ENCODE measurements around the gene GRHPR. TPM values are rescaled to one million over a fixed set of nuclear protein-coding genes. Genes with fewer than 3 reads are reported as not detected.

Gene GRHPR
- total RNA-seq, 1 experiment from 2014 or later = 80.7 TPM

DNA sequence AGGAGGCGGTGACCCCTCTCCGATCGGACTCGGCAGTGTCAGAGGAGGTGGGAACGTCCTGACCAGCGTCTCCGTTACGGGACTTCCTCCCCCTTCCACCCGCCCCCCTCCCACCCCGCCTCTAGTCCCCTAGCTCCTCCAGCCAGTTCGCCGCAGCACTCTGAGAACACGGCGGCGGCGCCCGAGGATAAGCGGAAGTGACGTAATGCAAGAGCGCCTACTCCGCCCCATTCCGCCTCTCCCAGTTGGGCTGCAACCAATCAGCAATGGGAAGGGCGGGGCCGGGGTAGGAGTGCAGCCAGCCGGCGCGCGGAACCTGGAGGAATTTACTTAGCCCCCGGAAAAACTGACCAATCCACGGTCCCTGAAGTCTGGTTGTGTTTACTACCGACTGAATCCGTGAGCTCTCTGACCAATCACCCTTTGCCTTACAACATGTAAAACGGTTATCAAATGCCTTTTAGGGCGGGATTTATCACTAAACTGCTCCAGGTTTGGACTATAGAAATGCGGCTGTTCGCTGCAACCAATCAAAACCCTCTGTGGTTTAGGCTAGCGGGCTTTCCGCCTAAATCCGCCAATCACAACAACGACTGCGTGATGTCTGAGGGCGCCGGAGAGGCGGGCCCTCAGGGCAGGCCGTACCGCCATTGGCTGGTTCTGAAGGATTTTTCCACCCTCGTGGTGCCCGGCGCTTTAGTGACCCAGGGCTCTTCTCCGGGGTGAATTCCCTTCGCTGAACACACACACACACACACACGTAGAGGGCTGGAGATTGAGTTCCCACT, 42.9 kb downstream of the GRHPR start, which contains the start of gene ZBTB5 (continued):
- TF ChIP-seq ELF4 (CRISPR knock-in tag; IDR thresholded peaks at IDR 0.05; ENCODE audit: low read depth) (no peak), KAT7 (CRISPR knock-in tag; IDR thresholded peaks at IDR 0.05; ENCODE audit: borderline replicate concordance) (no peak), PRRX2 (CRISPR knock-in tag; IDR thresholded peaks at IDR 0.05) (no peak), ZNF317 (CRISPR knock-in tag; IDR thresholded peaks at IDR 0.05; ENCODE audit: borderline replicate concordance, low read depth) (no peak), CBFB (CRISPR knock-in tag; IDR thresholded peaks at IDR 0.05; ENCODE audit: low read depth) (no peak), ZNF423 (CRISPR knock-in tag; IDR thresholded peaks at IDR 0.05) (no peak), CREM (CRISPR knock-in tag; IDR thresholded peaks at IDR 0.05) (peak; percentile 82; the same call in 1 of the 2 replicates), FOXK1 (CRISPR knock-in tag; IDR thresholded peaks at IDR 0.05) (peak; percentile 54; the same call in 1 of the 2 replicates), GRHL2 (CRISPR knock-in tag; IDR thresholded peaks at IDR 0.05; ENCODE audit: insufficient replicate concordance, severe bottlenecking) (no peak), ZNF416 (CRISPR knock-in tag; IDR thresholded peaks at IDR 0.05) (no peak), IRF2 (CRISPR knock-in tag; IDR thresholded peaks at IDR 0.05; ENCODE audit: borderline replicate concordance, low read depth) (no peak), NR1H2 (CRISPR knock-in tag; IDR thresholded peaks at IDR 0.05) (no peak), JUN (CRISPR knock-in tag; IDR thresholded peaks at IDR 0.05) (no peak), ZNF121 (CRISPR knock-in tag; IDR thresholded peaks at IDR 0.05) (no peak)
- TF ChIP-seq, protein P1, sequence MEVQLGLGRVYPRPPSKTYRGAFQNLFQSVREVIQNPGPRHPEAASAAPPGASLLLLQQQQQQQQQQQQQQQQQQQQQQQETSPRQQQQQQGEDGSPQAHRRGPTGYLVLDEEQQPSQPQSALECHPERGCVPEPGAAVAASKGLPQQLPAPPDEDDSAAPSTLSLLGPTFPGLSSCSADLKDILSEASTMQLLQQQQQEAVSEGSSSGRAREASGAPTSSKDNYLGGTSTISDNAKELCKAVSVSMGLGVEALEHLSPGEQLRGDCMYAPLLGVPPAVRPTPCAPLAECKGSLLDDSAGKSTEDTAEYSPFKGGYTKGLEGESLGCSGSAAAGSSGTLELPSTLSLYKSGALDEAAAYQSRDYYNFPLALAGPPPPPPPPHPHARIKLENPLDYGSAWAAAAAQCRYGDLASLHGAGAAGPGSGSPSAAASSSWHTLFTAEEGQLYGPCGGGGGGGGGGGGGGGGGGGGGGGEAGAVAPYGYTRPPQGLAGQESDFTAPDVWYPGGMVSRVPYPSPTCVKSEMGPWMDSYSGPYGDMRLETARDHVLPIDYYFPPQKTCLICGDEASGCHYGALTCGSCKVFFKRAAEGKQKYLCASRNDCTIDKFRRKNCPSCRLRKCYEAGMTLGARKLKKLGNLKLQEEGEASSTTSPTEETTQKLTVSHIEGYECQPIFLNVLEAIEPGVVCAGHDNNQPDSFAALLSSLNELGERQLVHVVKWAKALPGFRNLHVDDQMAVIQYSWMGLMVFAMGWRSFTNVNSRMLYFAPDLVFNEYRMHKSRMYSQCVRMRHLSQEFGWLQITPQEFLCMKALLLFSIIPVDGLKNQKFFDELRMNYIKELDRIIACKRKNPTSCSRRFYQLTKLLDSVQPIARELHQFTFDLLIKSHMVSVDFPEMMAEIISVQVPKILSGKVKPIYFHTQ (CRISPR knock-in tag; IDR thresholded peaks at IDR 0.05) = no peak
- TF ChIP-seq, protein P2, sequence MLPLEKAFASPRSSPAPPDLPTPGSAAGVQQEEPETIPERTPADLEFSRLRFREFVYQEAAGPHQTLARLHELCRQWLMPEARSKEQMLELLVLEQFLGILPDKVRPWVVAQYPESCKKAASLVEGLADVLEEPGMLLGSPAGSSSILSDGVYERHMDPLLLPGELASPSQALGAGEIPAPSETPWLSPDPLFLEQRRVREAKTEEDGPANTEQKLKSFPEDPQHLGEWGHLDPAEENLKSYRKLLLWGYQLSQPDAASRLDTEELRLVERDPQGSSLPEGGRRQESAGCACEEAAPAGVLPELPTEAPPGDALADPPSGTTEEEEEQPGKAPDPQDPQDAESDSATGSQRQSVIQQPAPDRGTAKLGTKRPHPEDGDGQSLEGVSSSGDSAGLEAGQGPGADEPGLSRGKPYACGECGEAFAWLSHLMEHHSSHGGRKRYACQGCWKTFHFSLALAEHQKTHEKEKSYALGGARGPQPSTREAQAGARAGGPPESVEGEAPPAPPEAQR (CRISPR knock-in tag; IDR thresholded peaks at IDR 0.05) = no peak
- TF ChIP-seq, protein P3, sequence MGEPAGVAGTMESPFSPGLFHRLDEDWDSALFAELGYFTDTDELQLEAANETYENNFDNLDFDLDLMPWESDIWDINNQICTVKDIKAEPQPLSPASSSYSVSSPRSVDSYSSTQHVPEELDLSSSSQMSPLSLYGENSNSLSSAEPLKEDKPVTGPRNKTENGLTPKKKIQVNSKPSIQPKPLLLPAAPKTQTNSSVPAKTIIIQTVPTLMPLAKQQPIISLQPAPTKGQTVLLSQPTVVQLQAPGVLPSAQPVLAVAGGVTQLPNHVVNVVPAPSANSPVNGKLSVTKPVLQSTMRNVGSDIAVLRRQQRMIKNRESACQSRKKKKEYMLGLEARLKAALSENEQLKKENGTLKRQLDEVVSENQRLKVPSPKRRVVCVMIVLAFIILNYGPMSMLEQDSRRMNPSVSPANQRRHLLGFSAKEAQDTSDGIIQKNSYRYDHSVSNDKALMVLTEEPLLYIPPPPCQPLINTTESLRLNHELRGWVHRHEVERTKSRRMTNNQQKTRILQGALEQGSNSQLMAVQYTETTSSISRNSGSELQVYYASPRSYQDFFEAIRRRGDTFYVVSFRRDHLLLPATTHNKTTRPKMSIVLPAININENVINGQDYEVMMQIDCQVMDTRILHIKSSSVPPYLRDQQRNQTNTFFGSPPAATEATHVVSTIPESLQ (CRISPR knock-in tag; IDR thresholded peaks at IDR 0.05) = no peak
- TF ChIP-seq, protein P4, sequence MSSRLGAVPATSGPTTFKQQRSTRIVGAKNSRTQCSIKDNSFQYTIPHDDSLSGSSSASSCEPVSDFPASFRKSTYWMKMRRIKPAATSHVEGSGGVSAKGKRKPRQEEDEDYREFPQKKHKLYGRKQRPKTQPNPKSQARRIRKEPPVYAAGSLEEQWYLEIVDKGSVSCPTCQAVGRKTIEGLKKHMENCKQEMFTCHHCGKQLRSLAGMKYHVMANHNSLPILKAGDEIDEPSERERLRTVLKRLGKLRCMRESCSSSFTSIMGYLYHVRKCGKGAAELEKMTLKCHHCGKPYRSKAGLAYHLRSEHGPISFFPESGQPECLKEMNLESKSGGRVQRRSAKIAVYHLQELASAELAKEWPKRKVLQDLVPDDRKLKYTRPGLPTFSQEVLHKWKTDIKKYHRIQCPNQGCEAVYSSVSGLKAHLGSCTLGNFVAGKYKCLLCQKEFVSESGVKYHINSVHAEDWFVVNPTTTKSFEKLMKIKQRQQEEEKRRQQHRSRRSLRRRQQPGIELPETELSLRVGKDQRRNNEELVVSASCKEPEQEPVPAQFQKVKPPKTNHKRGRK (CRISPR knock-in tag; IDR thresholded peaks at IDR 0.05; ENCODE audit: borderline replicate concordance) = no peak
- TF ChIP-seq, protein P5, sequence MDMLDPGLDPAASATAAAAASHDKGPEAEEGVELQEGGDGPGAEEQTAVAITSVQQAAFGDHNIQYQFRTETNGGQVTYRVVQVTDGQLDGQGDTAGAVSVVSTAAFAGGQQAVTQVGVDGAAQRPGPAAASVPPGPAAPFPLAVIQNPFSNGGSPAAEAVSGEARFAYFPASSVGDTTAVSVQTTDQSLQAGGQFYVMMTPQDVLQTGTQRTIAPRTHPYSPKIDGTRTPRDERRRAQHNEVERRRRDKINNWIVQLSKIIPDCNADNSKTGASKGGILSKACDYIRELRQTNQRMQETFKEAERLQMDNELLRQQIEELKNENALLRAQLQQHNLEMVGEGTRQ (CRISPR knock-in tag; IDR thresholded peaks at IDR 0.05) = no peak
- TF ChIP-seq, protein P6, sequence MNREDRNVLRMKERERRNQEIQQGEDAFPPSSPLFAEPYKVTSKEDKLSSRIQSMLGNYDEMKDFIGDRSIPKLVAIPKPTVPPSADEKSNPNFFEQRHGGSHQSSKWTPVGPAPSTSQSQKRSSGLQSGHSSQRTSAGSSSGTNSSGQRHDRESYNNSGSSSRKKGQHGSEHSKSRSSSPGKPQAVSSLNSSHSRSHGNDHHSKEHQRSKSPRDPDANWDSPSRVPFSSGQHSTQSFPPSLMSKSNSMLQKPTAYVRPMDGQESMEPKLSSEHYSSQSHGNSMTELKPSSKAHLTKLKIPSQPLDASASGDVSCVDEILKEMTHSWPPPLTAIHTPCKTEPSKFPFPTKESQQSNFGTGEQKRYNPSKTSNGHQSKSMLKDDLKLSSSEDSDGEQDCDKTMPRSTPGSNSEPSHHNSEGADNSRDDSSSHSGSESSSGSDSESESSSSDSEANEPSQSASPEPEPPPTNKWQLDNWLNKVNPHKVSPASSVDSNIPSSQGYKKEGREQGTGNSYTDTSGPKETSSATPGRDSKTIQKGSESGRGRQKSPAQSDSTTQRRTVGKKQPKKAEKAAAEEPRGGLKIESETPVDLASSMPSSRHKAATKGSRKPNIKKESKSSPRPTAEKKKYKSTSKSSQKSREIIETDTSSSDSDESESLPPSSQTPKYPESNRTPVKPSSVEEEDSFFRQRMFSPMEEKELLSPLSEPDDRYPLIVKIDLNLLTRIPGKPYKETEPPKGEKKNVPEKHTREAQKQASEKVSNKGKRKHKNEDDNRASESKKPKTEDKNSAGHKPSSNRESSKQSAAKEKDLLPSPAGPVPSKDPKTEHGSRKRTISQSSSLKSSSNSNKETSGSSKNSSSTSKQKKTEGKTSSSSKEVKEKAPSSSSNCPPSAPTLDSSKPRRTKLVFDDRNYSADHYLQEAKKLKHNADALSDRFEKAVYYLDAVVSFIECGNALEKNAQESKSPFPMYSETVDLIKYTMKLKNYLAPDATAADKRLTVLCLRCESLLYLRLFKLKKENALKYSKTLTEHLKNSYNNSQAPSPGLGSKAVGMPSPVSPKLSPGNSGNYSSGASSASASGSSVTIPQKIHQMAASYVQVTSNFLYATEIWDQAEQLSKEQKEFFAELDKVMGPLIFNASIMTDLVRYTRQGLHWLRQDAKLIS (CRISPR knock-in tag; IDR thresholded peaks at IDR 0.05; ENCODE audit: borderline replicate concordance) = no peak
- TF ChIP-seq, protein P7, sequence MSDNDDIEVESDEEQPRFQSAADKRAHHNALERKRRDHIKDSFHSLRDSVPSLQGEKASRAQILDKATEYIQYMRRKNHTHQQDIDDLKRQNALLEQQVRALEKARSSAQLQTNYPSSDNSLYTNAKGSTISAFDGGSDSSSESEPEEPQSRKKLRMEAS (CRISPR knock-in tag; IDR thresholded peaks at IDR 0.05) = 0 out of 2 replicates have a peak, but pooled peaks have one; percentile 40
- TF ChIP-seq, protein P8, sequence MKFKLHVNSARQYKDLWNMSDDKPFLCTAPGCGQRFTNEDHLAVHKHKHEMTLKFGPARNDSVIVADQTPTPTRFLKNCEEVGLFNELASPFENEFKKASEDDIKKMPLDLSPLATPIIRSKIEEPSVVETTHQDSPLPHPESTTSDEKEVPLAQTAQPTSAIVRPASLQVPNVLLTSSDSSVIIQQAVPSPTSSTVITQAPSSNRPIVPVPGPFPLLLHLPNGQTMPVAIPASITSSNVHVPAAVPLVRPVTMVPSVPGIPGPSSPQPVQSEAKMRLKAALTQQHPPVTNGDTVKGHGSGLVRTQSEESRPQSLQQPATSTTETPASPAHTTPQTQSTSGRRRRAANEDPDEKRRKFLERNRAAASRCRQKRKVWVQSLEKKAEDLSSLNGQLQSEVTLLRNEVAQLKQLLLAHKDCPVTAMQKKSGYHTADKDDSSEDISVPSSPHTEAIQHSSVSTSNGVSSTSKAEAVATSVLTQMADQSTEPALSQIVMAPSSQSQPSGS (CRISPR knock-in tag; IDR thresholded peaks at IDR 0.05; ENCODE audit: borderline replicate concordance, low read depth) = no peak

All from WTC11 (cell line).